KMS-11 (cell line): Measurements from ENCODE around the gene VPS26B.

Source experiments
- H2AFZ ChIP-seq: fragments of 200-600 bp; sonication (generic); 2 replicates; pipeline ENCODE4 v1.6.1; 2016; ENCODE audit warnings: antibody characterized with exemption, mixed run types, low read depth
- H3K27ac ChIP-seq: fragments of 200-600 bp; sonication (generic); 2 replicates; pipeline ENCODE4 v1.6.1; 2016; ENCODE audit warnings: mild to moderate bottlenecking, mixed run types
- H3K27me3 ChIP-seq: fragments of 200-600 bp; sonication (generic); 2 replicates; pipeline ENCODE4 v1.6.1; 2017; ENCODE audit warnings: mild to moderate bottlenecking, low read depth, mixed run types, moderate library complexity; ENCODE audit not compliant: insufficient read depth
- H3K36me3 ChIP-seq: fragments of 200-600 bp; sonication (generic); 2 replicates; pipeline ENCODE4 v1.6.1; 2017; ENCODE audit warnings: mild to moderate bottlenecking, mixed run types; ENCODE audit not compliant: insufficient read depth
- H3K4me1 ChIP-seq: fragments of 200-600 bp; sonication (generic); 2 replicates; pipeline ENCODE4 v1.6.1; 2016; ENCODE audit warnings: mild to moderate bottlenecking, low read depth, mixed run types; ENCODE audit not compliant: poor library complexity, severe bottlenecking
- H3K4me2 ChIP-seq: fragments of 200-600 bp; sonication (generic); 2 replicates; pipeline ENCODE4 v1.7.0; 2016; ENCODE audit warnings: mild to moderate bottlenecking, mixed run types
- H3K4me3 ChIP-seq: fragments of 200-600 bp; sonication (generic); IDR thresholded peaks from 2 replicates; pipeline ENCODE4 v1.6.1; 2017; ENCODE audit warnings: low read depth, low read length, mixed read lengths; ENCODE audit not compliant: insufficient read depth
- H3K79me2 ChIP-seq: fragments of 200-600 bp; sonication (generic); 2 replicates; pipeline ENCODE4 v1.6.1; 2016; ENCODE audit warnings: low read depth, mixed run types; ENCODE audit not compliant: insufficient read depth
- H3K9ac ChIP-seq: fragments of 200-600 bp; sonication (generic); 2 replicates; pipeline ENCODE4 v1.6.1; 2016; ENCODE audit warnings: mild to moderate bottlenecking, mixed run types
- H4K20me1 ChIP-seq: fragments of 200-600 bp; sonication (generic); 2 replicates; pipeline ENCODE4 v1.6.1; 2016; ENCODE audit warnings: mild to moderate bottlenecking, mixed run types; ENCODE audit not compliant: insufficient read depth
- TF ChIP-seq, protein P1 (sequence below): fragments of 200-600 bp; sonication (generic); conservative IDR thresholded peaks from 2 replicates; pipeline ENCODE4 v1.6.1; 2017; ENCODE audit warnings: low read depth, mild to moderate bottlenecking, antibody characterized with exemption, low read length, moderate library complexity, mixed read lengths

The VPS26B gene

GRCh38 chr11:134240592-134240991 lies 16.1 kb downstream of the VPS26B start:
- Histone ChIP-seq H3K9ac (no peak overlapping the region), H4K20me1 (no peaks in the 10 kb centered on the region), H3K4me1 (no peaks in the 10 kb centered on the region), H2AFZ (no peak overlapping the region), H3K79me2 (no peaks in the 10 kb centered on the region), H3K27ac (no peak overlapping the region), H3K4me3 (no peak overlapping the region), H3K4me2 (no peak overlapping the region), H3K27me3 (no peaks in the 10 kb centered on the region), H3K36me3 (no peaks in the 10 kb centered on the region)
- TF ChIP-seq, protein P1, sequence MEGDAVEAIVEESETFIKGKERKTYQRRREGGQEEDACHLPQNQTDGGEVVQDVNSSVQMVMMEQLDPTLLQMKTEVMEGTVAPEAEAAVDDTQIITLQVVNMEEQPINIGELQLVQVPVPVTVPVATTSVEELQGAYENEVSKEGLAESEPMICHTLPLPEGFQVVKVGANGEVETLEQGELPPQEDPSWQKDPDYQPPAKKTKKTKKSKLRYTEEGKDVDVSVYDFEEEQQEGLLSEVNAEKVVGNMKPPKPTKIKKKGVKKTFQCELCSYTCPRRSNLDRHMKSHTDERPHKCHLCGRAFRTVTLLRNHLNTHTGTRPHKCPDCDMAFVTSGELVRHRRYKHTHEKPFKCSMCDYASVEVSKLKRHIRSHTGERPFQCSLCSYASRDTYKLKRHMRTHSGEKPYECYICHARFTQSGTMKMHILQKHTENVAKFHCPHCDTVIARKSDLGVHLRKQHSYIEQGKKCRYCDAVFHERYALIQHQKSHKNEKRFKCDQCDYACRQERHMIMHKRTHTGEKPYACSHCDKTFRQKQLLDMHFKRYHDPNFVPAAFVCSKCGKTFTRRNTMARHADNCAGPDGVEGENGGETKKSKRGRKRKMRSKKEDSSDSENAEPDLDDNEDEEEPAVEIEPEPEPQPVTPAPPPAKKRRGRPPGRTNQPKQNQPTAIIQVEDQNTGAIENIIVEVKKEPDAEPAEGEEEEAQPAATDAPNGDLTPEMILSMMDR = no peak

- no peak overlapping the region for H3K4me3 ChIP-seq
- no peaks in the 10 kb centered on the region for H3K27me3 ChIP-seq
- TF ChIP-seq, protein P1 = no peak
- no peaks in the 10 kb centered on the region for H4K20me1 ChIP-seq
- no peak overlapping the region for H3K27ac ChIP-seq
- H3K9ac ChIP-seq = no peak overlapping the region
- H2AFZ ChIP-seq = no peak overlapping the region
- no peaks in the 10 kb centered on the region for H3K36me3 ChIP-seq
- H3K79me2 ChIP-seq = no peaks in the 10 kb centered on the region
- H3K4me2 ChIP-seq = no peak overlapping the region
- no peaks in the 10 kb centered on the region for H3K4me1 ChIP-seq
These were observed 17.9 kb downstream of the VPS26B start for GRCh38 chr11:134242376-134242775.

DNA sequence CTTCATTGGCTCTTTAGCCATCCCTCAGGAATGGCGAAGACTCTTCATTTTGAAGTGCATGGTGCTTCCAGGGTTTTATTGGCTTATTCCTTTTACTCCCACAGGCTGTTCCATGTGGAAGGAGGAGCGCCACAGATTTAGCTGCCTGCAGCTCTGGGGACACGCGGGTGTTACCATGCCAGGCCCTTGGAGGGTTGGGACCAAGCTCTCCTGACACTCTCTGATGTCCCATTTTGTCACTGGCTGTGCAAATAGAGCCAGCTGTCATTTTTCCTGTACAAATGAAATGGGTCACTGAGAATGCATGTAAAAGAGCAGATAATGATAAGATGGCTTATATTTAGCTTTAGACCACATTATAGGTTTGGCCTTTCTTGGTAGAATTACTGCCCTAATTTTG lies 19.4 kb downstream of the VPS26B start:
- Histone ChIP-seq H4K20me1 (no peaks in the 10 kb centered on the region), H2AFZ (no peak overlapping the region), H3K27me3 (no peaks in the 10 kb centered on the region), H3K27ac (no peak overlapping the region), H3K9ac (no peak overlapping the region), H3K4me1 (peaks cover 11% of the 10 kb centered on the region), H3K36me3 (no peaks in the 10 kb centered on the region), H3K4me2 (no peak overlapping the region), H3K79me2 (no peaks in the 10 kb centered on the region), H3K4me3 (no peak overlapping the region)
- TF ChIP-seq, protein P1 = no peak

GRCh38 chr11:134244593-134244992 lies 20.1 kb downstream of the VPS26B start:
- Histone ChIP-seq H3K4me2 (no peak overlapping the region), H3K79me2 (no peaks in the 10 kb centered on the region), H3K27ac (no peak overlapping the region), H3K27me3 (no peaks in the 10 kb centered on the region), H2AFZ (no peak overlapping the region), H3K4me1 (peaks cover 17% of the 10 kb centered on the region), H4K20me1 (no peaks in the 10 kb centered on the region), H3K36me3 (no peaks in the 10 kb centered on the region), H3K4me3 (no peak overlapping the region), H3K9ac (no peak overlapping the region)
- TF ChIP-seq, protein P1 = peak; percentile 48; the same call in 1 of the 2 replicates

- Histone ChIP-seq H3K4me1 (peaks cover 17% of the 10 kb centered on the region), H3K4me3 (no peak overlapping the region), H3K27ac (no peak overlapping the region), H3K79me2 (no peaks in the 10 kb centered on the region), H3K36me3 (no peaks in the 10 kb centered on the region), H2AFZ (no peak overlapping the region), H3K4me2 (no peak overlapping the region), H3K27me3 (no peaks in the 10 kb centered on the region), H3K9ac (no peak overlapping the region), H4K20me1 (no peaks in the 10 kb centered on the region)
- TF ChIP-seq, protein P1 = no peak
These were observed 21.0 kb downstream of the VPS26B start for GRCh38 chr11:134245434-134245833.
